GM12875 (cell line): Measurements from ENCODE around the gene SCLY.
A peak's percentile ranks its signal among the peaks of the same experiment; 100 is the strongest.
"Not testable (repeated sequence)": the region's sequence is repeated elsewhere in the genome, so short reads cannot be mapped to it uniquely, and the experiment has no call there.

Experiments
- H3K4me3 ChIP-seq: one replicate; pipeline ENCODE4 v1.5.1; 2011; ENCODE audit warnings: low read depth, low read length, control low read depth
- CTCF ChIP-seq: IDR thresholded peaks from 2 replicates; pipeline ENCODE4 v1.5.1; 2011; ENCODE audit warnings: low read depth, mild to moderate bottlenecking, control low read depth, inconsistent platforms, low read length, moderate library complexity, borderline replicate concordance; ENCODE audit not compliant: insufficient read depth

SCLY gene

GRCh38 chr2:238027591-238028415 lies 33.0 kb upstream of the SCLY start:
- no peak overlapping the region for H3K4me3 ChIP-seq
- no peak for TF ChIP-seq CTCF

- no peak for TF ChIP-seq CTCF
- no peak overlapping the region for H3K4me3 ChIP-seq
Measured at GRCh38 chr2:238029853-238030252, 30.9 kb upstream of the SCLY start.

GRCh38 chr2:238030422-238031155 lies 30.2 kb upstream of the SCLY start:
- H3K4me3 ChIP-seq, result no peak overlapping the region
- TF ChIP-seq CTCF, result peak; percentile 8; the same call in 1 of the 2 replicates

GRCh38 chr2:238031751-238032150 lies 29.1 kb upstream of the SCLY start:
- no peak for TF ChIP-seq CTCF

GRCh38 chr2:238032755-238033337 lies 28.0 kb upstream of the SCLY start:
- no peak for TF ChIP-seq CTCF
- H3K4me3 ChIP-seq, result no peak overlapping the region

More at GRCh38 chr2:238031751-238032150, 29.1 kb upstream of the SCLY start:
- no peak overlapping the region for H3K4me3 ChIP-seq

GRCh38 chr2:238033991-238034390 lies 26.8 kb upstream of the SCLY start:
- H3K4me3 ChIP-seq, result not testable (repeated sequence)

GRCh38 chr2:238038203-238038602 lies 22.6 kb upstream of the SCLY start:
- H3K4me3 ChIP-seq, result no peak overlapping the region
- TF ChIP-seq CTCF, result no peak
